ENCODE data around the gene ADAMTSL2. TPM values are rescaled to one million over a fixed set of nuclear protein-coding genes. Genes with fewer than 3 reads are reported as not detected.

The ADAMTSL2 gene
- total and polyA plus RNA-seq, 2 of the 13 experiments (the other 11 are each of a cell fraction or from before 2014, with no cell fraction given): 1.9 to 3.8 TPM

- TF ChIP-seq, protein P1, sequence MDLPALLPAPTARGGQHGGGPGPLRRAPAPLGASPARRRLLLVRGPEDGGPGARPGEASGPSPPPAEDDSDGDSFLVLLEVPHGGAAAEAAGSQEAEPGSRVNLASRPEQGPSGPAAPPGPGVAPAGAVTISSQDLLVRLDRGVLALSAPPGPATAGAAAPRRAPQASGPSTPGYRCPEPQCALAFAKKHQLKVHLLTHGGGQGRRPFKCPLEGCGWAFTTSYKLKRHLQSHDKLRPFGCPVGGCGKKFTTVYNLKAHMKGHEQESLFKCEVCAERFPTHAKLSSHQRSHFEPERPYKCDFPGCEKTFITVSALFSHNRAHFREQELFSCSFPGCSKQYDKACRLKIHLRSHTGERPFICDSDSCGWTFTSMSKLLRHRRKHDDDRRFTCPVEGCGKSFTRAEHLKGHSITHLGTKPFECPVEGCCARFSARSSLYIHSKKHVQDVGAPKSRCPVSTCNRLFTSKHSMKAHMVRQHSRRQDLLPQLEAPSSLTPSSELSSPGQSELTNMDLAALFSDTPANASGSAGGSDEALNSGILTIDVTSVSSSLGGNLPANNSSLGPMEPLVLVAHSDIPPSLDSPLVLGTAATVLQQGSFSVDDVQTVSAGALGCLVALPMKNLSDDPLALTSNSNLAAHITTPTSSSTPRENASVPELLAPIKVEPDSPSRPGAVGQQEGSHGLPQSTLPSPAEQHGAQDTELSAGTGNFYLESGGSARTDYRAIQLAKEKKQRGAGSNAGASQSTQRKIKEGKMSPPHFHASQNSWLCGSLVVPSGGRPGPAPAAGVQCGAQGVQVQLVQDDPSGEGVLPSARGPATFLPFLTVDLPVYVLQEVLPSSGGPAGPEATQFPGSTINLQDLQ (CRISPR knock-in tag; IDR thresholded peaks at IDR 0.05): peak; percentile 60; the same call in 1 of the 2 replicates
- TF ChIP-seq REST (IDR thresholded peaks at IDR 0.05; ENCODE audit: borderline replicate concordance in 1 of 2, low read depth in 1 of 2, low read length in 2 of 2) (peak; percentile 95 to 99), ZNF367 (CRISPR knock-in tag; IDR thresholded peaks at IDR 0.05; ENCODE audit: borderline replicate concordance) (no peak), ZNF329 (CRISPR knock-in tag; IDR thresholded peaks at IDR 0.05; ENCODE audit: low read depth) (peak; percentile 70; the same call in 1 of the 2 replicates), SUZ12 (IDR thresholded peaks at IDR 0.05; ENCODE audit: low read depth, low read length) (no peak), SPEN (CRISPR knock-in tag; IDR thresholded peaks at IDR 0.05; ENCODE audit: low read depth) (peak; percentile 41; the same call in 1 of the 2 replicates), ZNF549 (CRISPR knock-in tag; IDR thresholded peaks at IDR 0.05) (0 out of 2 replicates have a peak, but pooled peaks have one; percentile 25), ARNT (IDR thresholded peaks at IDR 0.05) (no peak), GABPB1 (CRISPR knock-in tag; IDR thresholded peaks at IDR 0.05) (peak; percentile 50; the same call in 1 of the 2 replicates), ZNF543 (CRISPR knock-in tag; IDR thresholded peaks at IDR 0.05) (no peak), ATF7-NPFF (CRISPR knock-in tag; IDR thresholded peaks at IDR 0.05; ENCODE audit: low read depth) (peak; percentile 76; the same call in 1 of the 2 replicates), ZNF263 (CRISPR knock-in tag; IDR thresholded peaks at IDR 0.05) (peak; percentile 57; the same call in 1 of the 2 replicates), ZNF468 (CRISPR knock-in tag; IDR thresholded peaks at IDR 0.05) (no peak), ZNF451 (CRISPR knock-in tag; IDR thresholded peaks at IDR 0.05) (0 out of 2 replicates have a peak, but pooled peaks have one; percentile 47), ZNF503 (CRISPR knock-in tag; IDR thresholded peaks at IDR 0.05) (no peak), ZFY (CRISPR knock-in tag; IDR thresholded peaks at IDR 0.05) (0 out of 2 replicates have a peak, but pooled peaks have one; percentile 35), ZNF782 (CRISPR knock-in tag; IDR thresholded peaks at IDR 0.05; ENCODE audit: borderline replicate concordance) (no peak), ISL2 (CRISPR knock-in tag; IDR thresholded peaks at IDR 0.05) (peak; percentile 46; the same call in 1 of the 2 replicates), MED13 (CRISPR knock-in tag; IDR thresholded peaks at IDR 0.05) (0 out of 2 replicates have a peak, but pooled peaks have one; percentile 38)
- TF ChIP-seq, protein P2, sequence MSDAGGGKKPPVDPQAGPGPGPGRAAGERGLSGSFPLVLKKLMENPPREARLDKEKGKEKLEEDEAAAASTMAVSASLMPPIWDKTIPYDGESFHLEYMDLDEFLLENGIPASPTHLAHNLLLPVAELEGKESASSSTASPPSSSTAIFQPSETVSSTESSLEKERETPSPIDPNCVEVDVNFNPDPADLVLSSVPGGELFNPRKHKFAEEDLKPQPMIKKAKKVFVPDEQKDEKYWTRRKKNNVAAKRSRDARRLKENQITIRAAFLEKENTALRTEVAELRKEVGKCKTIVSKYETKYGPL (CRISPR knock-in tag; IDR thresholded peaks at IDR 0.05): no peak
These were observed 75.0 kb downstream of the ADAMTSL2 start, which contains the start of gene FAM163B (continued) for GRCh38 chr9:133609311-133610098.
